ENCODE measurements around the gene TBC1D22A.

- TF ChIP-seq CTCF (IDR thresholded peaks at IDR 0.05) = no peak
- no peak for TF ChIP-seq POLR2A (IDR thresholded peaks at IDR 0.05)
These were observed 99.3 kb downstream of the TBC1D22A start for GRCh38 chr22:46861468-46862367.
